ENCODE measurements around the gene MED12.

DNA sequence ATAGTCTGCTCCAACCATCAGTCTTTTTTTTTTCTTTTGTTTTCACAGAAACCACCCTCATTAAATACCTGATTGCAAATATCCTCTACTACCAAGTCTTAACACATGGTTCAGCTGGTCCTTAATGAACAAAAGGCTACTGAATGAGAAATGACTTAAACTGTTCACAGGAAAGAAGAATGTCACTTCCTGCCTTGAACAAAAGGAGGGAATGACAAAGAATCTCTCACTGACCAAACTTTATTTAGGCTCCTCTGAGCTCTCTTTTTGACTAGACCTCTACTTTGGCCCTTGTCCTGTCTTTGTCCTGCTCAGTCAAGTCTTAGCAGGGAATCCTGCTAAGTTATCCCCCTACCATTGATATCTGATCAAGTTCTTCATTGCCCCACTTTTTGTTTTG is 72.9 kb downstream of the MED12 start:
- no peak for TF ChIP-seq GABPA (IDR thresholded peaks at IDR 0.05; ENCODE audit: low read depth)
- TF ChIP-seq CTCF (IDR thresholded peaks at IDR 0.05 in 2 of 3, conservative IDR thresholded peaks at IDR 0.05 in 1 of 3; ENCODE audit: control insufficient read depth in 2 of 3, extremely low read depth in 1 of 3, insufficient read depth in 1 of 3, low read depth in 3 of 3, low read length in 3 of 3) = no peak
